Measurements from ENCODE around the gene TMEM158.

TMEM158 gene

GRCh38 chr3:45227946-45228345 lies 1.9 kb upstream of the TMEM158 start:
- DNase-seq: no peak

GRCh38 chr3:45227071-45227820 lies 1.2 kb upstream of the TMEM158 start:
- DNase-seq: no peak

- DNase-seq: no peak
Measured at GRCh38 chr3:45225465-45226205, 452 bp downstream of the TMEM158 start.

- DNase-seq: no peak
Measured at GRCh38 chr3:45224824-45225464, 1.1 kb downstream of the TMEM158 start.

- no peak for DNase-seq
Measured at GRCh38 chr3:45223889-45224727, 2.0 kb downstream of the TMEM158 start.

- no peak for DNase-seq
Measured at GRCh38 chr3:45219694-45220093, 6.4 kb downstream of the TMEM158 start.

DNA sequence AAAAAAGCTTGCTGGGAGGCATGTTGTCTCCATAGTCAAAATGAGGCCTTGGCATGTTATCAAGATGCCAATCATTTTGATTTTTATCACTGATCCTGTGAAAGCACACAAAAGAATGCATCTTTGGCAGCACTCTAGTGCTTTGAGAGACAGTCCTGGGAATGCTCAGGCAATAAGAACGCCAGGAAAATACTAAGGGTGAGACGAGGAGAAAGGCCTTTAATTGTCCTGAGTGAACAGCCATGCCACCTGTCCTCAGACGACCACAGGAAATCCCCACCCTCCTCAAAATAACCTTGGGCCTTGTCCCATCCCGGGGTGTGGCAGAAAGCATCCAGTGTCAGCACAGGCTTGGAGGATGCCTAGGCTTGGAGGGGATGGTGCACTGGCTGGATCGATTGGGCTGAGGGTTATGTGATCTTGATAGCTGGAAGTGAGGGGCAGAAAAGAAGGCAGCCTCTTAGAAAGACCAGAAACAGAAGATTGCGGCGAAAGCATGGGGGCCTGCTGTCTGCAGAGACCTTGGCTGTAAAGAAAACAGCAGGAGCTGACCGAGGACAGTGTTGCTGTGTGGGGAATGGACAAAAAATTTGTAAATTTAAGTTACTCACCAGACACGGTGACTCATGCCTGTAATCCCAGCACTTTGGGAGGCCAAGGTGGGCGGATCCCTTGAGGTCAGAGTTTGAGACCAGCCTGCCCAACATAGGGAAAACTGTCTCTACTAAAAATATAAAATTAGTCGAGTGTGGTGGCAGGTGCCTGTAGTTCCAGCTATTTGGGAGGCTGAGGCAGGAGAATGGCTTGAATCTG lies 7.3 kb downstream of the TMEM158 start:
- no peak for DNase-seq

DNA sequence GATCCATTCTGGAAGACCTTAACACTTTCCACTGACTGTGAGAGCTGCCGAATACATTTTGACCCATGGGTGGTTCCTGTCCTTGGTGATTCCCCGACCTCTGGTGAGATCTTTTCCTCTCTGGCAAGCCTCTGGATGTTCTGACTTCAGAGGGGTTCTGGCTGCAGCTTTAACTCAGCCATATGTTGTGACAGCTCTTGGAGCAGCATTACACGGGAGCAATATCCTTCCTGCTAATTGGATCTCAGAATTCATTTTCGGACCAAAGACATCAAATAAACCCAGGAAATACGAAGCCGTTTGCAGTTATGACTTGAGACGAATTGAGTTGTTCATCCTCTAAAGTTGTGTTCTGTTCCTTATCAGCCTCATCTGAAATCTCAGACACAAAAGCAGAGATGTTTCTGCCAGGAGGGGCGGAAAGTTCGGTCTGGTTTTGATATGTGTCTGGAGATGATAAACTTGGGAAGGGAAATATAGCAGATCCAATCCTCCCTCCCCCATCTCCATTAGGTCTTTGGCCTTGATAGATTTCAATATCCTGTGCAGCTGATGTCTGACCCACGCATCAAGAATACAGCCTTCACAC lies 10.0 kb downstream of the TMEM158 start:
- no peak for DNase-seq

GRCh38 chr3:45215466-45215865 lies 10.6 kb downstream of the TMEM158 start:
- no peak for DNase-seq

GRCh38 chr3:45214061-45214680 lies 11.9 kb downstream of the TMEM158 start:
- DNase-seq: no peak

GRCh38 chr3:45212095-45212468 lies 14.0 kb downstream of the TMEM158 start:
- DNase-seq: no peak

- no peak for DNase-seq
Measured at GRCh38 chr3:45211466-45212094, 14.5 kb downstream of the TMEM158 start.

- DNase-seq: no peak
Measured at GRCh38 chr3:45210308-45211041, 15.6 kb downstream of the TMEM158 start.

DNA sequence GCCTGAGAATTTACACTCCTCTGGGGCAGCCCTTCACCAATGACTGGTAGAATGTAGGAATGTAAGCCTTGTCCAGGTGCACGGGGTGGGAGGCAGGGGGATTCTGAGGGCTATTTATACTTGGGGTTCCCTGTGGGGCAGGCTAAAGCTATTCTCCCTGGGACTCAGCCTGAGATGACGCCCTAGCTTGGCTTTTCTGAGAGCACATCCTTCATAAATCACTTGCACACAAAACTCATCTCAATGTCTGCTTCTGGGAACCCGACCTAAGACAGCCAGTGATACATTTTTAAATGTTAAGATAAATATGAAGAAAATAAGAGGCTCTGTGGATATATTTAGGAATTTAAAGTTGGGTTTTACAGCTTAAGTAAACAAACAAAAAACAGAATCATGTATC lies 16.6 kb downstream of the TMEM158 start:
- DNase-seq: no peak

GRCh38 chr3:45208586-45208985 lies 17.5 kb downstream of the TMEM158 start:
- no peak for DNase-seq

GRCh38 chr3:45207446-45207845 lies 18.6 kb downstream of the TMEM158 start:
- no peak for DNase-seq

GRCh38 chr3:45205126-45205525 lies 21.0 kb downstream of the TMEM158 start:
- DNase-seq: no peak

- no peak for DNase-seq
Measured at GRCh38 chr3:45204136-45204535, 22.0 kb downstream of the TMEM158 start.

DNA sequence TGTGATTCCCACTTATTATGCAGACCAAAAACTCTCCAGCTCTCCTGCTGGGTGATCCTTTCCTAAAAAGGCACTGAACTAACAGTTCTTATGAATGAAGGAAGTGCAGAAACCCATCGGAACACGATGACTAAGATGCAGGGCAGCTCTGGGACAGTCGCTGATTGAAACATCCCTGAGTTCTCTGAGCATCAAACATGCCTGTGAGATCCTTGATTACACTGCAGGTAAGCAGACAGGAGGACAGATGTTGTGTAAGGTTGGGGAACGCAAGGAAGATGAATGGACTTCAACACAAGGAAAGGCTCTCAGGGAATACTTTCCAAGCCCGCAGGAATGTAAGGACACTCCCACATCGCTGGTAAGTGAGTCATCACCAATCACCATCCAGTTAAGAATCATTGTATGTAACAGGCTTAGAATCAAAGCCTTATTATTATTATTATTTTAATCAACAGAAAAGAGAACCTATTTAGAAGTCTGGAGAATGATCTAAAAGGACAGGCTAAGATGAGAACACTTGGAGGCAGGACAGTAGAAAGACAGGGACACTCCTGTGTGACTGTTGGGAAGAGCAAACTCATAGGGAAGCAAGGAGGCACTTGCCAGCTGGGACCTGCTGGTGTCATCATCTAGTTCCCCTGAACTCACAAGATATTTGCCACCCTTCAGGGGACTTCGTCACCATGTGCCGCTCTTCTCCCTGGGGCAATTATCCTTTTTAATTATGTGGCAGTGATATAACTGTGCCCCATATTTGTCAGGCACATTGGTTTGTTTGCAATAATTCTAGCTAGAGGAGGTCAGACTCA lies 26.0 kb downstream of the TMEM158 start:
- DNase-seq: no peak
